HEK293 (cell line): Measurements from ENCODE around the gene GPR85.

Experiments used
- CTCF ChIA-PET: fragments of 350-600 bp; formaldehyde crosslinking; extraction: SDS; loops from one replicate; lab custom pipeline; 2021; ENCODE audit warnings: antibody characterized with exemption; lab: Yijun Ruan, JAX
- POLR2A ChIA-PET: fragments of 300-600 bp; formaldehyde crosslinking; extraction: SDS; loops from one replicate; lab custom pipeline; 2020; ENCODE audit warnings: antibody characterized with exemption, inconsistent platforms; lab: Yijun Ruan, JAX
- H3K27ac ChIP-seq: fragments of 200-500 bp; sonication (Bioruptor generic); 2 replicates; pipeline ENCODE4 v1.5.1; 2014; ENCODE audit warnings: low read depth, low read length, control low read depth, inconsistent platforms; ENCODE audit errors: extremely low read depth
- H3K36me3 ChIP-seq, 2 experiments: fragments of 200-500 bp in 1 of 2; sonication (Bioruptor generic) in 1 of 2; 1 replicate in 1 of 2; 2 replicates in 1 of 2; pipeline ENCODE4 v1.5.1; 2014 to 2017; ENCODE audit warnings: inconsistent platforms in 2 of 2, low read length in 2 of 2; ENCODE audit not compliant: control insufficient read depth in 2 of 2, insufficient read depth in 1 of 2
- H3K4me1 ChIP-seq: fragments of 200-500 bp; sonication (Bioruptor generic); 2 replicates; pipeline ENCODE4 v1.5.1; 2014; ENCODE audit warnings: mild to moderate bottlenecking, low read length, inconsistent platforms; ENCODE audit not compliant: control insufficient read depth, insufficient read depth
- H3K4me3 ChIP-seq: 2 replicates; pipeline ENCODE4 v1.5.1; 2011; ENCODE audit warnings: low read depth, mild to moderate bottlenecking, control low read depth, low read length, moderate library complexity
- H3K9me3 ChIP-seq: fragments of 200-500 bp; sonication (Bioruptor generic); 2 replicates; pipeline ENCODE4 v1.5.1; 2014; ENCODE audit warnings: low read depth, low read length, inconsistent platforms; ENCODE audit not compliant: control insufficient read depth, insufficient read depth
- BCL6B ChIP-seq: fragments of 450-650 bp; formaldehyde crosslinking; IDR thresholded peaks from 2 replicates; pipeline ENCODE4 v1.5.1; 2017; ENCODE audit warnings: missing biosample characterization, missing genetic modification characterization
- GLI4 ChIP-seq: fragments of 450-650 bp; formaldehyde crosslinking; IDR thresholded peaks from 2 replicates; pipeline ENCODE4 v1.5.1; 2016; ENCODE audit warnings: missing biosample characterization, missing genetic modification characterization
- GLIS1 ChIP-seq: fragments of 450-650 bp; formaldehyde crosslinking; IDR thresholded peaks from 2 replicates; pipeline ENCODE4 v1.5.1; 2016; ENCODE audit warnings: missing biosample characterization, missing genetic modification characterization
- KLF10 ChIP-seq: fragments of 450-650 bp; IDR thresholded peaks from 2 replicates; pipeline ENCODE4 v1.5.1; 2018; ENCODE audit warnings: missing biosample characterization, mild to moderate bottlenecking, missing genetic modification characterization
- KLF17 ChIP-seq: fragments of 450-650 bp; formaldehyde crosslinking; IDR thresholded peaks from 2 replicates; pipeline ENCODE4 v1.5.1; 2016; ENCODE audit warnings: missing biosample characterization, missing genetic modification characterization
- OSR2 ChIP-seq: fragments of 450-650 bp; formaldehyde crosslinking; IDR thresholded peaks from 2 replicates; pipeline ENCODE4 v1.5.1; 2016; ENCODE audit warnings: missing biosample characterization, missing genetic modification characterization
- YY1 ChIP-seq: fragments of 450-650 bp; formaldehyde crosslinking; IDR thresholded peaks from 2 replicates; pipeline ENCODE4 v1.5.1; 2018; ENCODE audit warnings: missing biosample characterization, missing genetic modification characterization
- ZBTB48 ChIP-seq: fragments of 450-650 bp; formaldehyde crosslinking; IDR thresholded peaks from 2 replicates; pipeline ENCODE4 v1.5.1; 2016; ENCODE audit warnings: missing biosample characterization, missing genetic modification characterization
- ZBTB8A ChIP-seq: fragments of 450-650 bp; formaldehyde crosslinking; IDR thresholded peaks from 2 replicates; pipeline ENCODE4 v1.5.1; 2016; ENCODE audit warnings: missing biosample characterization, missing genetic modification characterization
- ZNF114 ChIP-seq: fragments of 450-650 bp; formaldehyde crosslinking; IDR thresholded peaks from 2 replicates; pipeline ENCODE4 v1.5.0; 2017; ENCODE audit warnings: missing biosample characterization, missing genetic modification characterization
- ZNF138 ChIP-seq: fragments of 450-650 bp; formaldehyde crosslinking; IDR thresholded peaks from 2 replicates; pipeline ENCODE4 v1.5.1; 2016; ENCODE audit warnings: missing biosample characterization, missing genetic modification characterization, borderline replicate concordance
- ZNF23 ChIP-seq: fragments of 450-650 bp; formaldehyde crosslinking; IDR thresholded peaks from 2 replicates; pipeline ENCODE4 v1.5.1; 2016; ENCODE audit warnings: missing biosample characterization, missing genetic modification characterization, borderline replicate concordance
- ZNF341 ChIP-seq: fragments of 450-650 bp; formaldehyde crosslinking; IDR thresholded peaks from 2 replicates; pipeline ENCODE4; 2016; ENCODE audit warnings: low read depth, missing biosample characterization, missing genetic modification characterization
- ZNF350 ChIP-seq: fragments of 450-650 bp; formaldehyde crosslinking; IDR thresholded peaks from 2 replicates; pipeline ENCODE4 v1.5.0; 2017; ENCODE audit warnings: missing biosample characterization, mild to moderate bottlenecking, missing genetic modification characterization
- ZNF362 ChIP-seq: fragments of 450-650 bp; formaldehyde crosslinking; IDR thresholded peaks from 2 replicates; pipeline ENCODE4 v1.5.1; 2016; ENCODE audit warnings: missing biosample characterization, missing genetic modification characterization
- ZNF391 ChIP-seq: fragments of 450-650 bp; formaldehyde crosslinking; IDR thresholded peaks from 2 replicates; pipeline ENCODE4 v1.5.1; 2016; ENCODE audit warnings: low read depth, missing biosample characterization, missing genetic modification characterization, borderline replicate concordance
- ZNF394 ChIP-seq: fragments of 450-650 bp; formaldehyde crosslinking; IDR thresholded peaks from 2 replicates; pipeline ENCODE4 v1.5.1; 2016; ENCODE audit warnings: missing biosample characterization, missing genetic modification characterization, mild to moderate bottlenecking, moderate library complexity, borderline replicate concordance
- ZNF416 ChIP-seq: fragments of 450-650 bp; formaldehyde crosslinking; IDR thresholded peaks from 2 replicates; pipeline ENCODE4 v1.5.1; 2016; ENCODE audit warnings: missing biosample characterization, missing genetic modification characterization
- ZNF776 ChIP-seq: fragments of 450-650 bp; formaldehyde crosslinking; IDR thresholded peaks from 2 replicates; pipeline ENCODE4 v1.5.0; 2017; ENCODE audit warnings: missing biosample characterization, missing genetic modification characterization, borderline replicate concordance
- ZNF837 ChIP-seq: fragments of 450-650 bp; formaldehyde crosslinking; IDR thresholded peaks from 2 replicates; pipeline ENCODE4 v1.5.1; 2016; ENCODE audit warnings: missing biosample characterization, missing genetic modification characterization
- TF ChIP-seq, protein P1 (sequence below): fragments of 450-650 bp; formaldehyde crosslinking; IDR thresholded peaks from 2 replicates; pipeline ENCODE4 v1.5.1; 2016; ENCODE audit warnings: missing biosample characterization, missing genetic modification characterization
- TF ChIP-seq, protein P2 (sequence below): fragments of 450-650 bp; formaldehyde crosslinking; IDR thresholded peaks from 2 replicates; pipeline ENCODE4 v1.5.1; 2016; ENCODE audit warnings: missing biosample characterization, missing genetic modification characterization

Gene GPR85

GRCh38 chr7:113085781-113086390 is 741 bp downstream of the GPR85 start (continued):
- TF ChIP-seq ZBTB8A (0 out of 2 replicates have a peak, but pooled peaks have one; percentile 11), ZNF394 (tag by site-specific recombination) (0 out of 2 replicates have a peak, but pooled peaks have one; percentile 11), BCL6B (no peak), ZNF391 (tag by site-specific recombination) (no peak; the same call in 1 of the 2 replicates), YY1 (tag by site-specific recombination) (no peak), ZNF837 (tag by site-specific recombination) (no peak), OSR2 (tag by site-specific recombination) (no peak)

DNA sequence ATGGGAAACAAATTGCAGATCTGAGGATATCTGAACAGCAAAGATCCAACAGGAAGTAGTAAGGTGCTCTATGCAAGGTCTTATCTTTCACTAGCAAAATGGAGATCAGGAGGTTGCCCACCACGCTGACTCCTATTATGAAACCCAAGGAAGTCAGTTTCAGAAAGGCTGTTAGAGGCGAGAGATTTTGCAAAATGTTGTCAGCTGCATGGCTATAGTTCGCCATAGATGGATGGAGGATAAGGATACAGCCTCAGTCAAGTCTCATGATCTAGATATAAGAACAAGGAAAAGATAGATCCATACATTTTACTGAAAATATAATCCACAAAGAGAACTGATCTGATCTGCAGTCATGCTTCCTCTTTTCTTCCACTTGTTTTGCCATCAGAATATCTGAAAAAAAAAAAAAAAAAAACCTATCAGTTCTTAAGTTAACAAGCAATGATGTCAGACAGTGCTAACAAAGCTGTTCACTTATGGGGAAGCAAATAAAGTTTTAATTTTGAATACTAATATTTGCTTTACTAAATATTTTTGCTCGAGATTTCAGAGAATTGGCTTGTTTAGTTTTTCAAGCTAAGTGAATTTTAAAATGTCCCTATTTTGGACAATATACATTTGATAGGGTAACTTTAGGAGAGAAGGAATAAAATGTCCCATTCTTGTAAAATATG is 2.0 kb downstream of the GPR85 start:
- Histone ChIP-seq H3K4me1 (no peaks in the 10 kb centered on the region; the same call in 1 of the 2 replicates), H3K27ac (no peak overlapping the region), H3K4me3 (no peak overlapping the region), H3K36me3 (no peaks in the 10 kb centered on the region), H3K9me3 (no peaks in the 10 kb centered on the region)
- 0 out of 2 replicates have a peak, but pooled peaks have one; percentile 23 for TF ChIP-seq ZNF362 (tag by site-specific recombination)
- TF ChIP-seq, protein P1, sequence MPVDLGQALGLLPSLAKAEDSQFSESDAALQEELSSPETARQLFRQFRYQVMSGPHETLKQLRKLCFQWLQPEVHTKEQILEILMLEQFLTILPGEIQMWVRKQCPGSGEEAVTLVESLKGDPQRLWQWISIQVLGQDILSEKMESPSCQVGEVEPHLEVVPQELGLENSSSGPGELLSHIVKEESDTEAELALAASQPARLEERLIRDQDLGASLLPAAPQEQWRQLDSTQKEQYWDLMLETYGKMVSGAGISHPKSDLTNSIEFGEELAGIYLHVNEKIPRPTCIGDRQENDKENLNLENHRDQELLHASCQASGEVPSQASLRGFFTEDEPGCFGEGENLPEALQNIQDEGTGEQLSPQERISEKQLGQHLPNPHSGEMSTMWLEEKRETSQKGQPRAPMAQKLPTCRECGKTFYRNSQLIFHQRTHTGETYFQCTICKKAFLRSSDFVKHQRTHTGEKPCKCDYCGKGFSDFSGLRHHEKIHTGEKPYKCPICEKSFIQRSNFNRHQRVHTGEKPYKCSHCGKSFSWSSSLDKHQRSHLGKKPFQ: no peak
- TF ChIP-seq, protein P2, sequence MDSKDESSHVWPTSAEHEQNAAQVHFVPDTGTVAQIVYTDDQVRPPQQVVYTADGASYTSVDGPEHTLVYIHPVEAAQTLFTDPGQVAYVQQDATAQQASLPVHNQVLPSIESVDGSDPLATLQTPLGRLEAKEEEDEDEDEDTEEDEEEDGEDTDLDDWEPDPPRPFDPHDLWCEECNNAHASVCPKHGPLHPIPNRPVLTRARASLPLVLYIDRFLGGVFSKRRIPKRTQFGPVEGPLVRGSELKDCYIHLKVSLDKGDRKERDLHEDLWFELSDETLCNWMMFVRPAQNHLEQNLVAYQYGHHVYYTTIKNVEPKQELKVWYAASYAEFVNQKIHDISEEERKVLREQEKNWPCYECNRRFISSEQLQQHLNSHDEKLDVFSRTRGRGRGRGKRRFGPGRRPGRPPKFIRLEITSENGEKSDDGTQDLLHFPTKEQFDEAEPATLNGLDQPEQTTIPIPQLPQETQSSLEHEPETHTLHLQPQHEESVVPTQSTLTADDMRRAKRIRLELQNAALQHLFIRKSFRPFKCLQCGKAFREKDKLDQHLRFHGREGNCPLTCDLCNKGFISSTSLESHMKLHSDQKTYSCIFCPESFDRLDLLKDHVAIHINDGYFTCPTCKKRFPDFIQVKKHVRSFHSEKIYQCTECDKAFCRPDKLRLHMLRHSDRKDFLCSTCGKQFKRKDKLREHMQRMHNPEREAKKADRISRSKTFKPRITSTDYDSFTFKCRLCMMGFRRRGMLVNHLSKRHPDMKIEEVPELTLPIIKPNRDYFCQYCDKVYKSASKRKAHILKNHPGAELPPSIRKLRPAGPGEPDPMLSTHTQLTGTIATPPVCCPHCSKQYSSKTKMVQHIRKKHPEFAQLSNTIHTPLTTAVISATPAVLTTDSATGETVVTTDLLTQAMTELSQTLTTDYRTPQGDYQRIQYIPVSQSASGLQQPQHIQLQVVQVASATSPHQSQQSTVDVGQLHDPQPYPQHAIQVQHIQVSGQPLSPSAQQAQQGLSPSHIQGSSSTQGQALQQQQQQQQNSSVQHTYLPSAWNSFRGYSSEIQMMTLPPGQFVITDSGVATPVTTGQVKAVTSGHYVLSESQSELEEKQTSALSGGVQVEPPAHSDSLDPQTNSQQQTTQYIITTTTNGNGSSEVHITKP: peak; percentile 57
- ChIA-PET POLR2A (no interaction called here), CTCF (interaction anchor here (0.6 kb wide), 1 partner anchor 9 kb away, joined by 5 read pairs; no protein-coding TSS in a partner anchor)

GRCh38 chr7:113083816-113084495 is 2.7 kb downstream of the GPR85 start:
- Histone ChIP-seq H3K9me3 (no peaks in the 10 kb centered on the region), H3K4me1 (no peaks in the 10 kb centered on the region; the same call in 1 of the 2 replicates), H3K27ac (no peak overlapping the region), H3K36me3 (no peaks in the 10 kb centered on the region), H3K4me3 (no peak overlapping the region)
- ChIA-PET CTCF (interaction anchor here (0.5 kb wide), 1 partner anchor 588 kb away, joined by 3 read pairs; no protein-coding TSS in a partner anchor), POLR2A (no interaction called here)
- TF ChIP-seq ZNF350: no peak
- no peak for TF ChIP-seq KLF10 (tag by site-specific recombination)
- no peak for TF ChIP-seq ZNF138 (tag by site-specific recombination)
- TF ChIP-seq KLF17 (tag by site-specific recombination): no peak
- no peak for TF ChIP-seq ZNF341
- TF ChIP-seq ZBTB48 (tag by site-specific recombination): no peak
- TF ChIP-seq ZNF776 (tag by site-specific recombination): no peak
- no peak for TF ChIP-seq ZNF416 (tag by site-specific recombination)
- no peak for TF ChIP-seq GLIS1 (tag by site-specific recombination)
- TF ChIP-seq ZNF23: no peak
- TF ChIP-seq ZNF114 (tag by site-specific recombination): no peak
- TF ChIP-seq GLI4 (tag by site-specific recombination): no peak
